Activated CD8-positive, alpha-beta memory T cell treated with anti-CD3 and anti-CD28 coated beads, Interleukin-2, amount 50 U/mL, for 48 hours (primary cell): ENCODE results near the gene BGN.

Experiments
- DNase-seq: peaks from one replicate; pipeline ENCODE4 v3.0.0-alpha.2; 2020

Gene BGN

GRCh38 chrX:153537526-153538295 lies 42.9 kb downstream of the BGN start:
- DNase-seq: no peak

DNA sequence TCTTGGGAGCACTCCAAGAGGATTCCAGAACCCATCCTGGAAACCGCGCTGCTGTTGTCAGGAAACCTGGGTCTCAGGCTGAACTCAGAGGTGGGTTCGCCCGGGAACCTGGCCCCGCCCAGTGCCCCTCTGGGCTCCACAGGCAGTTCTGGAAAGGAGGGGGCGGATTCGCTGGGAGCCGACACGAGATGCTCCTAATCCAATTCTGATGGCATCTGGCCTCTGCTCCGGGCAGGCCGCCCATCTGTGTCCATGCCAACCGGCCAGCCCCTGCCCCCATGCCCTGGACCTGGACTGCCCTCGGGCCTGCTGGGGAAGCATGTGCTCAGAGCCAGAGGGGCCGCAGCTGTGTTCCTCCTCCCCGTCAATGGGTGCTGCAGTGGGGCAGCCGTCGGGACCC lies 43.6 kb downstream of the BGN start:
- DNase-seq: no peak

GRCh38 chrX:153539171-153539978 lies 44.6 kb downstream of the BGN start:
- DNase-seq: peak; percentile 79

- no peak for DNase-seq
Observed at GRCh38 chrX:153539979-153540358, 45.2 kb downstream of the BGN start.

DNA sequence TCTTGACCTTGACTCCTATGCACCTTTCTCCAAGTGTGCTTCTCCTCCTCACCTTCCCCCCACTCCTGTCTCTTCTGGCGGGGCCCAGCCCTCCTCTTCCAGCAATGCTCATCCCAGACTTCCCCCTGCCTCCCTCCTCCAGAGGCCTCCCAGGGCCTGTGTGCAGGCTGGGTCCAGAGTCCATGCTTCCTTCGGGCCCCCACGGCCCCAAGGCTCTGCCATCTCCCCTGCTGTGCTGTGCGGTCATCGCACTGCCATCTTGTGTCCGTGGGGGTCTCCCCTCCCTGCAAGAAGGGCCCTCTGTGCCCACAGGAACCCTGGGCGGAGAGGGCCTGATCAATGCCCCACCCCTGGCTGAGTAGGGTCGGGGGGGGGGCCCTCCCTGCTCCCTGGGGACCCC lies 49.9 kb downstream of the BGN start:
- DNase-seq: no peak

GRCh38 chrX:153546386-153546785 lies 51.6 kb downstream of the BGN start:
- DNase-seq: no peak

GRCh38 chrX:153547195-153547594 lies 52.4 kb downstream of the BGN start:
- DNase-seq: no peak

GRCh38 chrX:153549231-153549630 lies 54.5 kb downstream of the BGN start:
- DNase-seq: no peak

- DNase-seq: no peak
Observed at GRCh38 chrX:153549807-153550206, 55.0 kb downstream of the BGN start.

- no peak for DNase-seq
Observed at GRCh38 chrX:153551135-153551534, 56.4 kb downstream of the BGN start.

DNA sequence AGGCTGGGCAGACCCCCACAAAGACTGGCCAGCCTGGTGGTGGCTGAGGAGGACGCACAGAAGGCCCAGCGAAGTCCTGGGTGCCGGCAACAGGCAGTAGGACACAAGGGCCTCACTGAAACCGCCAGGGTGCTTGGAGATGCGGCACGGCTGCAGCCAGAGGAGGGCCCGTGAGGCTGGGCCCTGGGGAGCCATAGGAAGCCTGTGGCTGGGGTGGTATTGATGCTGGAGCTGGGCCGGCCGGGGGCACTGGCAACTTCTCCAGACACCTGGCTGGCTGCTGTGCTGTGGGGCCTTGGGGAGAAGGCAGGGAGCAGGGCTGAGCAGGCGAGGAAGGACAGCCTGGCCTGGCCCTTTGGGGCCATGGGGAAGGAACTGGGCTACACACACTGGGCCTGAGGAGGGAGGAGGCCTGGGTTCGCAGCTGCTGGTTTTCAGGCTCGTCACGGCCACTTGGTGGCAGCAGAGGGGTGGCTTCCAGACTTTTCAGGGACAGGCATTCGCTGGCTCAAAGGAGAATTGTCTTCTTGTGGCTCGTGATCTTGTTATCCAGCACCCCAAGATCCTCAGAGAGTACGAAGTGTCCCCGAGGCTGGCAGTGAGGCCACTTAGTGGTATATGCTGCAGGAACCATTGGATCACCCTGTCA lies 59.9 kb downstream of the BGN start:
- peak; percentile 65 for DNase-seq

DNA sequence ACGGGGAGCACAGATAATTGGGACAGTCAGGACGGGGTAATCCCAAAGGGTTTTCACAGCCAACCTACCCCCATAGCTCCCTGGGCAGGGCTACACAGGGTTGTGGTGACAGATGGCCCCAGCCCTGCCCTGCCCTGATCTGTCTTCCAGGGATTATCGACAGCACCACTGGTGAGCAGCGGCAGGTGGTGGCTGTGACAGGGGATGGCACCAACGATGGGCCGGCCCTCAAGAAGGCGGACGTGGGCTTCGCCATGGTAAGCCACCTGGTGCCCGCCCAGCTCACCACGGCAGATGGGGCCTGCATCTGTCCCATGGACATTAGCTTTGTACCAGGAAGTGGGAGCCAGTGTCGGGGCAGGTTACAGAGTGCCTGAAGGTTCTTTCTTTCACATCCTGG lies 62.0 kb downstream of the BGN start:
- DNase-seq: no peak

DNA sequence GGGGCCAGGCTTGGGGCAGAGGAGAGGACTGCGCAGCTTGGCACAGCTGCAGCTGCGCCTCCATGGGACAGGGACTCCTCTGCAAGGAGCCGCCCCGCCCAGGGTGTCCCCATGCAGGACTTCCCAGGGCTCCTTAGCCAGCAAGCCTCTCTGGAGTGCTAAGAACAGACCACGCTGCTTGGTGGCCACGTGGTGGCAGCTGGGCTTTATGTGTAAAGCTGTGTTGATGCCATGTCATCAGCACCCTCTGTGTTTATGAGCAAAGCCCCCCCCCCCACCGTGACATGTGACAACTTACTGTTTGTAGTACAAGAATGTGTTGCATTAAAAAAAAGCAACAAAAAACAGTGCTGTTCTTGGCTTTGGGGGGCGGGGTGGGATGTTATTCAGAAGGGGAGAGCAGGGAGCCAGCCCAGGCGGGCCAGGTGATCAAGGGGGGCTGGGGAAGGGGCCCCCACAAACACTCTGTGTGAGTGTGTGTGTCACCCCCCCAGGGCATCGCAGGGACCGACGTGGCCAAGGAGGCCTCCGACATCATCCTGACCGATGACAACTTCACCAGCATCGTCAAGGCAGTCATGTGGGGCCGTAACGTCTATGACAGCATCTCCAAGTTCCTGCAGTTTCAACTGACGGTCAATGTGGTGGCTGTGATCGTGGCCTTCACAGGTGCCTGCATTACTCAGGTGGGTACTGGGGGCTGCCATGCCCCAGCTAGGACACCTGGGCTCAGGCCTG lies 63.0 kb downstream of the BGN start:
- DNase-seq: no peak
